ENCODE data around the gene NRIP3.

NRIP3 gene

GRCh38 chr11:9003573-9004182 is at the start of gene NRIP3:
NRIP3 (minus strand) TSS chr11:9004001; CDS start chr11:9003935, 66 bp downstream.
- TF ChIP-seq ZFP3 (CRISPR knock-in tag; IDR thresholded peaks at IDR 0.05), result peak; percentile 77; the same call in 1 of the 2 replicates
- no peak for TF ChIP-seq ZNF70 (CRISPR knock-in tag; IDR thresholded peaks at IDR 0.05)
- peak; percentile 87 for ATAC-seq

GRCh38 chr11:9052316-9052715 is 48.5 kb upstream of the NRIP3 start:
- no peak for ATAC-seq
- TF ChIP-seq ISL1 (CRISPR knock-in tag; IDR thresholded peaks at IDR 0.05) (no peak), PATZ1 (CRISPR knock-in tag; IDR thresholded peaks at IDR 0.05; ENCODE audit: borderline replicate concordance) (no peak), TOX (CRISPR knock-in tag; IDR thresholded peaks at IDR 0.05; ENCODE audit: borderline replicate concordance) (no peak), OSR1 (CRISPR knock-in tag; IDR thresholded peaks at IDR 0.05) (no peak)

- ATAC-seq, result no peak
- TF ChIP-seq ZNF8 (CRISPR knock-in tag; IDR thresholded peaks at IDR 0.05) (no peak), ISL1 (CRISPR knock-in tag; IDR thresholded peaks at IDR 0.05) (no peak), RARB (CRISPR knock-in tag; IDR thresholded peaks at IDR 0.05) (no peak), TCF4 (CRISPR knock-in tag; IDR thresholded peaks at IDR 0.05; ENCODE audit: borderline replicate concordance) (no peak), ZNF565 (CRISPR knock-in tag; conservative IDR thresholded peaks at IDR 0.05; ENCODE audit: low read depth) (no peak), ZC3H10 (CRISPR knock-in tag; IDR thresholded peaks at IDR 0.05) (no peak), ZFP30 (CRISPR knock-in tag; IDR thresholded peaks at IDR 0.05) (no peak), ZFP3 (CRISPR knock-in tag; IDR thresholded peaks at IDR 0.05) (no peak), TSHZ2 (CRISPR knock-in tag; IDR thresholded peaks at IDR 0.05) (no peak), ESRRG (CRISPR knock-in tag; IDR thresholded peaks at IDR 0.05) (no peak), TOX (CRISPR knock-in tag; IDR thresholded peaks at IDR 0.05; ENCODE audit: borderline replicate concordance) (no peak), OSR1 (CRISPR knock-in tag; IDR thresholded peaks at IDR 0.05) (no peak), GLIS3 (CRISPR knock-in tag; IDR thresholded peaks at IDR 0.05) (no peak), BACH2 (CRISPR knock-in tag; IDR thresholded peaks at IDR 0.05; ENCODE audit: borderline replicate concordance) (no peak), CSRNP3 (CRISPR knock-in tag; IDR thresholded peaks at IDR 0.05) (no peak), POU6F1 (CRISPR knock-in tag; IDR thresholded peaks at IDR 0.05; ENCODE audit: borderline replicate concordance, low read depth) (no peak)
Observed at GRCh38 chr11:9049959-9050358, 46.2 kb upstream of the NRIP3 start.

GRCh38 chr11:9047964-9048523 is 44.2 kb upstream of the NRIP3 start:
- peak; percentile 79 for ATAC-seq
- no peak for TF ChIP-seq ZFP30 (CRISPR knock-in tag; IDR thresholded peaks at IDR 0.05)
- no peak for TF ChIP-seq CREB5 (CRISPR knock-in tag; IDR thresholded peaks at IDR 0.05; ENCODE audit: low read depth)
- TF ChIP-seq TSHZ2 (CRISPR knock-in tag; IDR thresholded peaks at IDR 0.05), result no peak
- TF ChIP-seq TCF4 (CRISPR knock-in tag; IDR thresholded peaks at IDR 0.05; ENCODE audit: borderline replicate concordance), result no peak
- TF ChIP-seq ZC3H10 (CRISPR knock-in tag; IDR thresholded peaks at IDR 0.05), result no peak
- TF ChIP-seq TOX (CRISPR knock-in tag; IDR thresholded peaks at IDR 0.05; ENCODE audit: borderline replicate concordance), result no peak
- TF ChIP-seq OSR1 (CRISPR knock-in tag; IDR thresholded peaks at IDR 0.05), result no peak
- TF ChIP-seq ARNTL (CRISPR knock-in tag; IDR thresholded peaks at IDR 0.05; ENCODE audit: borderline replicate concordance, low read depth), result no peak
- no peak for TF ChIP-seq ZNF8 (CRISPR knock-in tag; IDR thresholded peaks at IDR 0.05)
- TF ChIP-seq BACH2 (CRISPR knock-in tag; IDR thresholded peaks at IDR 0.05; ENCODE audit: borderline replicate concordance), result no peak
- no peak for TF ChIP-seq CSDC2 (CRISPR knock-in tag; IDR thresholded peaks at IDR 0.05)
